ENCODE results near the gene CEBPA.
A peak's percentile ranks its signal among the peaks of the same experiment; 100 is the strongest.

Gene CEBPA

DNA sequence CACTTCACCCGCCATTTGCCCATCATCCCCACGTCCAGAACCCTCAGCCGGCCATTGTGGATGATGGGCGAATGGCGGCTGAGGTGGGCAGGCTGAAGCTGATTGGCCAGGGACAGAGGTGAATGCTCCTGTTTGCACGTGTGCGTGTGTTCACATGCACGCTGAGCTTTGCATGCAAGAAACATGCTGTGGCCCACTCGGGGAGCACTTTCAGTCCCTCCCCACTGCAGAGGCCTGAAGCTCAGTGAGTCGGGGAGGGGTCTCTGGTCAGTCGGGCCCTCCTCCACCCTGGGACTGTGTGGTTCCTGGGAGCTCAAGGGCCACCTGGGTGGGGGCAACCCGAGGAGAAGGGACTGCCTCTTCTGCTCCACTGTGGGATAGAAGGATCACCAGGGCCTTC lies 24.9 kb downstream of the CEBPA start:
- Mint-ChIP-seq H3K27ac (no peak overlapping the region), H3K9me3 (peaks cover 2% of the 10 kb centered on the region), H3K4me3 (no peak overlapping the region), H3K36me3 (no peaks in the 10 kb centered on the region), H3K4me1 (peaks cover 33% of the 10 kb centered on the region), H3K27me3 (peaks cover 51% of the 10 kb centered on the region)
- ATAC-seq, result no peak

DNA sequence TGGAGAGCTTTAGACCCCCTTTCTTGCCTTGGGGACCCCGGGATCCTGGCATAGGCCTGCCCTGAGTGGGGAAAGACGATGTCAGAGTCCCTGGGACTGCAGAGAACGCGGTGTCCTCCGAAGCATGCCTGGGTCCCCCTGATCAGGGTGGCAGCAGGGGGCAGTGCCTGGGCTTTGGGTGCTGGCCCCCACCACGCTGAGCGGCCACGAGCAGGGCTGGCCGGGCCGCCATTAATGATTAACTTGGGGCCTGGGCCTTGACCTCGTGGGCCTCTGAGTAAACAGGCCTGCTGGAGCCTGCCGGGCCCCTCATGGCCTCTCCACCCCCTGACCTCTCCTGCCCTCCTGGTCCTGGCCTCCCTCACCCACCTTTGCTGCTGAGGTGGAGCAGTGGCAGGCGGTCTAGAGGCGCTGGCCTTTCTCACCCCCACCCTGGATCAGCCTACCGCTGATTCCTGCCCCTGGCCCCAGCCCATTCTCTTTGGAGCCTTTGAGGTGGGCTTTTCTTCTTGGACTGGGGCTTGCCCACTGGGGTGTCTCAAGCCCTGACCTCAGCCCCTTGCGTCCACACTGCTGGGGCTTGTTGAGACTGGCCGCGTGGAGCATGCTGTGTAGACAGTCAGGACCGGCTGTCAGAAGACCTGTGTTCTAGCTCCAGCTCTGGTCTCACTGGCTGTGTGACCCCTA lies 26.3 kb downstream of the CEBPA start:
- Mint-ChIP-seq H3K4me3 (no peak overlapping the region), H3K9me3 (peaks cover 2% of the 10 kb centered on the region), H3K36me3 (no peaks in the 10 kb centered on the region), H3K4me1 (peaks cover 27% of the 10 kb centered on the region), H3K27me3 (peaks cover 47% of the 10 kb centered on the region), H3K27ac (no peak overlapping the region)
- ATAC-seq, result no peak

DNA sequence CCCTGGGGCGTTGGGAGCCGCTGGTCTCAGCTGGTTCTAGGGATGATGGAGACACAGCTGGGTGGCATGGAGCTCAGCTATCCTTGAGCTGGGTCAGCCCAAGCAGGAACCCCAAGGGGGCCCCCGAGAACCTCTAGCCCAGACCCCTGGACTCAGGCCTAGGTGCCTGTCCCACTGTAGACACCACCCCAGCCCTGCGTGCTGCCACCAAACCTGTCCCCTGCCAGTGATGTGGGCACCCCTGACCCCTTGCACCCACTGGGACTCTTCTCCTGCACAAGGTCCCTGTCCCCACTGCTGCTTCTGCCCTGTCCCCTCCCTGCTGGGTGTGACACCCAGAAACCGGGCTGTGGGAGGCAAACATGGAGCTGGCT lies 26.8 kb downstream of the CEBPA start:
- Mint-ChIP-seq H3K9me3 (peaks cover 2% of the 10 kb centered on the region), H3K36me3 (no peaks in the 10 kb centered on the region), H3K27me3 (peaks cover 45% of the 10 kb centered on the region), H3K4me3 (no peak overlapping the region), H3K4me1 (peaks cover 23% of the 10 kb centered on the region), H3K27ac (no peak overlapping the region)
- no peak for ATAC-seq

GRCh38 chr19:33274663-33275558 lies 27.4 kb downstream of the CEBPA start:
- peaks cover 41% of the 10 kb centered on the region for H3K27me3 Mint-ChIP-seq
- no peak overlapping the region for H3K4me3 Mint-ChIP-seq
- no peak overlapping the region for H3K27ac Mint-ChIP-seq
- peaks cover 17% of the 10 kb centered on the region for H3K4me1 Mint-ChIP-seq
- no peaks in the 10 kb centered on the region for H3K9me3 Mint-ChIP-seq
- H3K36me3 Mint-ChIP-seq, result no peaks in the 10 kb centered on the region
- no peak for ATAC-seq

GRCh38 chr19:33273881-33274662 lies 28.3 kb downstream of the CEBPA start:
- peak; percentile 39 for ATAC-seq
- Mint-ChIP-seq H3K36me3 (no peaks in the 10 kb centered on the region), H3K9me3 (no peaks in the 10 kb centered on the region), H3K27ac (no peak overlapping the region), H3K4me1 (peaks cover 16% of the 10 kb centered on the region), H3K27me3 (peaks cover 42% of the 10 kb centered on the region), H3K4me3 (no peak overlapping the region)

DNA sequence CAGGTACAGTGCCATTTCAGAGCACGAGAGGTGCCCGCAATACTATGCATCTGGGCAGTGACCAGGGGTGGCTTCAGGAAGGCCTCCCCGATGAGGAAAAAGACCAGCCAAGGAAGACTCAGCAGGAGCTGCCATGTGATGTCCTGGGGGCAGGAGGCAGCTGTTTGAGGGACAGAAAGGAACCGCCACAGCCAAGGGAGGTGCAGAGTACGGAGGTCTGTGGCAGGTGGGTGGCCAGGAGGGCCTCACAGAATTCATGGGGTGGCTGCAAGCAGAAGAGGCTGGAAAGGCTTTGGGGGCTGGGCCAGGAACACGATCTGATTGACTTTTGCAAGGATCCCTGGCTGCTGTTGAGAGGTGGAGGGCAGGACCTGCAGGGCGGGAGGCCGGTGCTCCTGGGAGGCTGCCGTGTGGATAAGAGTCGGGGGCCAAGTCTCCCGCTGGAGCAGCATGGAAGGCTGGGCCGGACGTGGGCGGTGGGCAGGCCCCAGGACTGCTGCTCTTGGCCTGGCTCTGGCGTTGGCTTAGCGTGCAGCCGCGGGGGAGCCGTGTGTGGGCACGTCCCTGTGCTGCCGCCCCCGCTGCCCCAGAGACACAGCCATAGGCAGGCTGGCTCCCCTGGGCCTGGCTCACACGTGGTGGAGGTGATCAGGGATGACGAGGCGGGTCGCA lies 29.1 kb downstream of the CEBPA start:
- H3K9me3 Mint-ChIP-seq, result no peaks in the 10 kb centered on the region
- H3K4me1 Mint-ChIP-seq, result peaks cover 20% of the 10 kb centered on the region
- H3K27ac Mint-ChIP-seq, result no peak overlapping the region
- H3K27me3 Mint-ChIP-seq, result peaks cover 41% of the 10 kb centered on the region
- H3K4me3 Mint-ChIP-seq, result no peak overlapping the region
- no peak for ATAC-seq
- no peaks in the 10 kb centered on the region for H3K36me3 Mint-ChIP-seq

DNA sequence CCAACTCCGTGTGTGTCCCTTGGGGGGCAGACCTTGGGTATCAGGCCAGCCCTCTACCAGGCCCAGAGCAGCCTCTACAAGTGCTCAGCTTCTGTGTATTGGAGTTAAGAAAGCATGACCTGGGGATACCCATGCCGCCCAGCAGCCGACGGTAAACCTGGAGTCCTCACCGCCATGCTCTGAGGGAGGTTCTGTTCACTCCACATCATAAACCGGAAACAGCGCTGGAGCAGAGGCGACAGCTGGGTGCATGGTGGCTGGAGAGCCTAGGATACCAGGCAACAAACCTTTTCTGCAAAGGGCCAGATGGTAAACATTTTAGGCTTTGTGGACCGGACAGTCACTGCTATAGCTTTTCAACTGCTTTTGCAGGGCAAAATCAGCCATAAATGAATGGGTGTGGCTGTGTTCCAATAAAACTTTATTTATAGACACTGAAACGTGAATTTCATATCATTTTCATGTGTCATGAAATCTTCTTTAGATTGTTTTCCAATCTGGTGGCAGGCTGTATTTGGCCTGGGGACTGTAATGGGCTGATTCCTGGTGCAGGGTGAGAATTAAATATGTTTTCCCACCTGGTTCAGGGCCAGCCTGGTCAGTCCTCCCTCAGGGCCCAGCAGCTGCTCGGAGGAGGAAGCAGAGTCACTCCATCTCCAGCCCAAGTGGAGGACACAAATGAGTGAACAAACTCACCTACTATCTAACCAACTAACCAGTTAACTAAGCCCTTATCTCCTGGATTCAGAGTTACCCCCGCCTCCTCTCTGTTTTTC lies 30.9 kb downstream of the CEBPA start:
- H3K27ac Mint-ChIP-seq, result no peak overlapping the region
- no peaks in the 10 kb centered on the region for H3K36me3 Mint-ChIP-seq
- H3K4me3 Mint-ChIP-seq, result no peak overlapping the region
- ATAC-seq, result no peak
- peaks cover 37% of the 10 kb centered on the region for H3K27me3 Mint-ChIP-seq
- H3K4me1 Mint-ChIP-seq, result peaks cover 28% of the 10 kb centered on the region
- H3K9me3 Mint-ChIP-seq, result no peaks in the 10 kb centered on the region

- no peaks in the 10 kb centered on the region for H3K9me3 Mint-ChIP-seq
- no peaks in the 10 kb centered on the region for H3K36me3 Mint-ChIP-seq
- no peak for ATAC-seq
- H3K4me3 Mint-ChIP-seq, result no peak overlapping the region
- H3K4me1 Mint-ChIP-seq, result peaks cover 28% of the 10 kb centered on the region
- peaks cover 37% of the 10 kb centered on the region for H3K27me3 Mint-ChIP-seq
- H3K27ac Mint-ChIP-seq, result no peak overlapping the region
Observed at GRCh38 chr19:33270769-33271168, 31.6 kb downstream of the CEBPA start.

GRCh38 chr19:33269016-33269415 lies 33.3 kb downstream of the CEBPA start:
- H3K36me3 Mint-ChIP-seq, result no peaks in the 10 kb centered on the region

DNA sequence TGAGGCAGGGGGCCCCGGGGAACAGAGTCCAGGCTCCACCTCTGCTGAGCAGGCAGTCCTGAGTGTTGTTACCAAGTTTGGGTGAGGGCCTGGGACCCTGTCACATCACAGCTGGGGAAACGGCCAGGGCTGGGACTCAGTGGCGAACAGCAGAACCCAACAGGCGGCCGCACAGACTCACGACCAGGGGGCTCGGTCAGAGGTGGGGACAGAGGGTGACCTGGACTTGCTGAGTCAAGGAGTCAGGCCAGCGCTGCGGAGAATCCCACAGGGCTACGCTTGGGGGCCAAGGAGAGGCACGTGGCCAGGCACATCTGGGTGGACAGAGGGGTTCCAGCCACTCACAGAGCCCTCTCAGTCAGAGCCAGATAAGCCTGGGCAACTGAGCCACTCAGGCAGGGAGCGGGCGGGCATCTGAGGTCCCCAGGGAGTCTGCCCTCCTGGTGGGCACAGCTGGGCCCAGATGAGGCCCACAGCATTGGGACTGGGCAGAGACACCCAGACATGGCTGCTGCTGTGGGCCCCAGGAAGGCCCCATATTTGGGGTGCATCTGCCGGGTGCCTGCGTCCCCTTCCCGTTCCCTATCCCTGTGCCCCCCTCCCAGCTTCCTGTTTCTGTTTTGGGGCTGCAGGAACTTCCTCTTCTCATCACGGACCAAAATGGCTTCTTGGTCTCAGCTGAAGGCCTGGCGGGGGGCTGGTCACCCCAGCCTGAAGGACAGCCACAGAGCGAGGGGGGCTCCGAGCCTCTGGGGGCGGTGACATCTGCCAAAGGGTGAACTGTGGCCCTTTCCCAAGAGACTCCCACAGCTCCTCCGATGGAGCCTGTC lies 34.0 kb downstream of the CEBPA start:
- H3K4me3 Mint-ChIP-seq, result no peak overlapping the region
- no peaks in the 10 kb centered on the region for H3K36me3 Mint-ChIP-seq
- no peak for ATAC-seq
- H3K27ac Mint-ChIP-seq, result no peak overlapping the region
- H3K4me1 Mint-ChIP-seq, result peaks cover 19% of the 10 kb centered on the region
- peaks cover 55% of the 10 kb centered on the region for H3K27me3 Mint-ChIP-seq
- no peaks in the 10 kb centered on the region for H3K9me3 Mint-ChIP-seq

More at GRCh38 chr19:33269016-33269415, 33.3 kb downstream of the CEBPA start:
- Mint-ChIP-seq H3K27ac (no peak overlapping the region), H3K4me3 (no peak overlapping the region), H3K9me3 (no peaks in the 10 kb centered on the region), H3K4me1 (peaks cover 24% of the 10 kb centered on the region), H3K27me3 (peaks cover 54% of the 10 kb centered on the region)
- no peak for ATAC-seq

- Mint-ChIP-seq H3K4me1 (peaks cover 13% of the 10 kb centered on the region), H3K4me3 (no peak overlapping the region), H3K9me3 (no peaks in the 10 kb centered on the region), H3K36me3 (no peaks in the 10 kb centered on the region), H3K27ac (no peak overlapping the region), H3K27me3 (peaks cover 55% of the 10 kb centered on the region)
- no peak for ATAC-seq
Observed at GRCh38 chr19:33267706-33268105, 34.6 kb downstream of the CEBPA start.

- H3K36me3 Mint-ChIP-seq, result no peaks in the 10 kb centered on the region
Observed at GRCh38 chr19:33266974-33267484, 35.3 kb downstream of the CEBPA start.

DNA sequence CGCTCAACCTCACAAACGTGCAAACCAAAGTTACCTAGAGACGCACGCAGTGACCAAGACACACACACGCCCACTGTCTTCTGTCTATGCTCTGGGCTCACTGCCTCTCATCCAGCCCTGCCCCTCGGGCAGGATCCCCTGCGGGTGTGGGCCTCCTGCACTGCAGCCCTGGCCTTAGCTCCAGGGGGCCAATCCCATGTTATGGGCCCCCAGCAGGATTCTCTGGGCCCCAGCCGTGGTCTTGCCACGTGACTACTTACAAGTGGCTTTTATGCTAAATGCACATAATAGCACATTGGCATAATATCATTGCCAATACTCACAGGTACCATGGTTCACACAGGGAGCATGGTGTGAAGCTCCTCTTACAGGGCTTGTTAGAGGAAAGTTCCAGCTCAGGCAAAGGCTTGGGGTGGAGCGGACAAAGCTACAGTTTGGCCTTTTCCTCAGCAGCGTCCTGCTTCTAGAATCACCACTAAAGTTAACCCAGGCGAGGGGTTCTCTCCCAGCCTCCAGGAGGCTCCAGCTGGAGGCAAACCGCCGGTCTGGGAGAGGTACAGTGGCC lies 37.4 kb downstream of the CEBPA start:
- Mint-ChIP-seq H3K9me3 (no peaks in the 10 kb centered on the region), H3K27me3 (peaks cover 59% of the 10 kb centered on the region), H3K4me1 (peaks cover 32% of the 10 kb centered on the region), H3K36me3 (no peaks in the 10 kb centered on the region), H3K4me3 (no peak overlapping the region), H3K27ac (no peak overlapping the region)
- ATAC-seq, result no peak

More at GRCh38 chr19:33266974-33267484, 35.3 kb downstream of the CEBPA start:
- no peak overlapping the region for H3K27ac Mint-ChIP-seq
- ATAC-seq, result no peak
- H3K4me1 Mint-ChIP-seq, result peaks cover 17% of the 10 kb centered on the region
- no peak overlapping the region for H3K4me3 Mint-ChIP-seq
- H3K27me3 Mint-ChIP-seq, result peaks cover 55% of the 10 kb centered on the region
- no peaks in the 10 kb centered on the region for H3K9me3 Mint-ChIP-seq
